Measurements from ENCODE around the gene NID1.
"Not testable (repeated sequence)": the region's sequence is repeated elsewhere in the genome, so short reads cannot be mapped to it uniquely, and the experiment has no call there.

The NID1 gene

GRCh38 chr1:236098267-236098666, 33.4 kb upstream of the NID1 start:
- peaks cover 26% of the 10 kb centered on the region for H3K9me3 Mint-ChIP-seq
- H3K27me3 Mint-ChIP-seq (ENCODE audit: low read depth, poor library complexity): peaks cover 2% of the 10 kb centered on the region
- no peak for DNase-seq
- no peak overlapping the region for H3K27ac Mint-ChIP-seq
- no peaks in the 10 kb centered on the region for H3K36me3 Mint-ChIP-seq (ENCODE audit: low read depth)
- H3K4me1 Mint-ChIP-seq: no peaks in the 10 kb centered on the region
- H3K4me3 Mint-ChIP-seq: no peak overlapping the region
- TF ChIP-seq CTCF (IDR thresholded peaks at IDR 0.05): no peak

DNA sequence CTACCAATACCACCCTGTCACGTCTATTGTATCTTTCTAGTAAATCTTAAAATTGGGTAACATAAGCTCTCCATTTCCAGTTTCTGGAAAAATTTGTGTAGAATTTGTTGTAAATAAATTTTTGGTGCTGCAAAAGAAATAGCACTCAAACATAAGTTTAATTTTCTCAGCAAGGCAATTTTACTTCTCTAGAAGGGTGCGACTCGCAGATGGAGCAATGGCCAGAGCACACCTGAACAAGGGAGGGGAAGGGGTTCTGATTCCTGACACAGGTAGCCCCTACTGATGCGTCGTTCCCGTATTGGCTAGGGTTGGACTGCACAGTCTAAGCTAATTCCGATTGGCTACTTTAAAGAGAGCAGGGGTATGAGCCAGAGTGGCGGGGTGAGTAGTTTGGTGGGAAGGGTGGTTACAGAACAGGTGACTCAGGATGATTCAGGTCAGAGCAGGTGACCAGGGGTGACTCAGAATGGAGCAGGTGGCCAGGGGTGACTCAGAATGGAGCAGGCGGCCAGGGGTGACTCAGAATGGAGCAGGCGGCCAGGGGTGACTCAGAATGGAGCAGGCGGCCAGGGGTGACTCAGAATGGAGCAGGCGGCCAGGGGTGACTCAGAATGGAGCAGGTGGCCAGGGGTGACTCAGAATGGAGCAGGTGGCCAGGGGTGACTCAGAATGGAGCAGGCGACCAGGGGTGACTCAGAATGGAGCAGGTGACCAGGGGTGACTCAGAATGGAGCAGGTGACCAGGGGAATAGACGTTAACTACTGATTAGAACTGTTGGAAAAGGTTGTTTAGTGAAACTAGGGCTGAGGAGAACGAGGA, 32.0 kb upstream of the NID1 start:
- H3K27me3 Mint-ChIP-seq (ENCODE audit: low read depth, poor library complexity); H3K27ac Mint-ChIP-seq; H3K36me3 Mint-ChIP-seq (ENCODE audit: low read depth); H3K4me1 Mint-ChIP-seq; H3K4me3 Mint-ChIP-seq: not testable (repeated sequence)
- DNase-seq: peak; percentile 32
- H3K9me3 Mint-ChIP-seq: peaks cover 26% of the 10 kb centered on the region

- Mint-ChIP-seq H3K27me3 (ENCODE audit: low read depth, poor library complexity) (peaks cover 4% of the 10 kb centered on the region), H3K4me1 (no peaks in the 10 kb centered on the region), H3K36me3 (ENCODE audit: low read depth) (no peaks in the 10 kb centered on the region), H3K4me3 (no peak overlapping the region), H3K27ac (no peak overlapping the region), H3K9me3 (peaks cover 26% of the 10 kb centered on the region)
- DNase-seq: no peak
- TF ChIP-seq CTCF (IDR thresholded peaks at IDR 0.05): no peak
Observed at GRCh38 chr1:236095705-236096520, 31.0 kb upstream of the NID1 start.

DNA sequence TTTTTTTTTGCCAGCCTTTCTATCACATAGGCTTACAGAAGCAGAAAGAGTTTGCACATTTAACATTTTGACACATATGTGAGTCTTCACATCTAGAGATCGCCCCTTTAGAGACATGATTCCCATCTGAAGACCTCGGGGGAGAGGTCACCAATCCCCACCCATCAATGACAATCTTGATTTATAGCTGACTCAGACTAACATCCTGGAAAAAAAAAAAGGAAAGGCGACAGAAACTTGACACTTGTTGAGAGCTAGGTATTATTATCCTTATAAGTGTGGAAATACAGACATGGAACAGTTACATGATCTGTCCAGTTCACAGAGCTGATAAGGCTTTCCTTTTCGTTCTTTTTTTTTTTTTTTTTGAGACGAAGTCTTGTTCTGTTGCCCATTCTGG, 28.0 kb upstream of the NID1 start:
- Mint-ChIP-seq H3K9me3 (peaks cover 29% of the 10 kb centered on the region), H3K27me3 (ENCODE audit: low read depth, poor library complexity) (peaks cover 4% of the 10 kb centered on the region), H3K4me3 (no peak overlapping the region), H3K27ac (no peak overlapping the region), H3K4me1 (no peaks in the 10 kb centered on the region), H3K36me3 (ENCODE audit: low read depth) (no peaks in the 10 kb centered on the region)
- no peak for DNase-seq
- TF ChIP-seq CTCF (IDR thresholded peaks at IDR 0.05): no peak

DNA sequence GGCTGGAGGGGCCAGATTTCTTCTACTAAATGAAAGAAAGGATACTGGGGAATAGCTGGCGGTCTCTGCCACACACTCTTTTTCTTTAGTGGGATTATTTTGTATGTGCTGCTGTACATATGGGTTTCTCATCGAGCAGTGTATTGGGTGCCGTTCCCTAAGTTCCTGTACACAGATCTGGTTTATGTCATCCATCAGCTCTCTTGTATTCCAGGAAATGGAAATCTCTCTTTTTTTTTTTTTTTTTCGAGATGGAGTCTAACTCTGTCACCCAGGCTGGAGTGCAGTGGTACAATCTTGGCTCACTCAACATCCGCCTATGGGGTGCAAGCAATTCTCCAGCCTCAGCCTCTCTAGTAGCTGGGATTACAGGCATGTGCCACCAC, 27.0 kb upstream of the NID1 start:
- no peak for DNase-seq
- Mint-ChIP-seq H3K4me1 (no peaks in the 10 kb centered on the region), H3K27ac (no peak overlapping the region), H3K9me3 (peaks cover 22% of the 10 kb centered on the region), H3K27me3 (ENCODE audit: low read depth, poor library complexity) (peaks cover 4% of the 10 kb centered on the region), H3K4me3 (no peak overlapping the region), H3K36me3 (ENCODE audit: low read depth) (no peaks in the 10 kb centered on the region)
- TF ChIP-seq CTCF (IDR thresholded peaks at IDR 0.05): no peak

DNA sequence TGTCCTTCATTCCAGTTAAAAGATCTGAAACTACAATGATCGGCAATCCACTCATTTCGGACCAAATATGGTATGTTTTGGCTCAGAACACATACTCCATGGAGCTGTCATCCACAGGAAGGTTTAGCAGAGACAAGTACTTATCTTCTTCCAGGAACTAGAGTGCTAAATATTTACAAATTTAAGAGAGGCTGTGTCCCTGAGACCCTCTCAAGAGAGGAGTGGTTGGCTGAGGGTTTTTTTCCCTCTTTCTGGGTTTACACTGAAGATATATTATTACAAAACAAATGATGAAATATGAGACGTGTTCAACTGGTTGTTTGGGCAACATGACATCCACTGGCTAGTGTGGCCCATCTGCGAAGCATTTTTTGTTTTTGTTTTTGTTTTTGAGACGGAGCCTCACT, 25.9 kb upstream of the NID1 start:
- Mint-ChIP-seq H3K27ac (no peak overlapping the region), H3K27me3 (ENCODE audit: low read depth, poor library complexity) (peaks cover 4% of the 10 kb centered on the region)

More for the DNA sequence above, 25.9 kb upstream of the NID1 start:
- no peak for DNase-seq
- H3K36me3 Mint-ChIP-seq (ENCODE audit: low read depth): no peaks in the 10 kb centered on the region
- TF ChIP-seq CTCF (IDR thresholded peaks at IDR 0.05): no peak
- H3K9me3 Mint-ChIP-seq: peaks cover 13% of the 10 kb centered on the region
- H3K4me1 Mint-ChIP-seq: no peaks in the 10 kb centered on the region
- H3K4me3 Mint-ChIP-seq: no peak overlapping the region

All from nephron progenitor cell (in vitro differentiated cells).